AG09309 (cell line): ENCODE data around the gene MAGEB2.

Source experiments
- DNase-seq: peaks from one replicate; pipeline ENCODE4 v3.0.0-alpha.2; 2010; ENCODE audit warnings: low read depth
- H3K4me3 ChIP-seq: 2 replicates; pipeline ENCODE4 v1.5.1; 2011; ENCODE audit warnings: mild to moderate bottlenecking, low read depth, low read length, moderate library complexity; ENCODE audit not compliant: control insufficient read depth
- CTCF ChIP-seq: IDR thresholded peaks from 2 replicates; pipeline ENCODE4 v1.5.1; 2011; ENCODE audit warnings: mild to moderate bottlenecking, low read depth, low read length, inconsistent platforms; ENCODE audit not compliant: insufficient read depth, control insufficient read depth; ENCODE audit errors: missing control alignments

MAGEB2 gene

GRCh38 chrX:30241724-30242415, 26.5 kb downstream of the MAGEB2 start, which contains the start of gene MAGEB4:
Gene MAGEB4, plus strand, starts transcription at chrX:30242000. Its CDS starts 136 bp downstream, at chrX:30242136.
- DNase-seq = no peak
- no peak for TF ChIP-seq CTCF

GRCh38 chrX:30246769-30247489, 31.6 kb downstream of the MAGEB2 start, which contains the start of gene MAGEB1:
Gene MAGEB1, plus strand, starts transcription at chrX:30247146. Its CDS starts 3,348 bp downstream, at chrX:30250494.
- H3K4me3 ChIP-seq = no peak within 1 kb of the TSS
- no peak for DNase-seq
- no peak for TF ChIP-seq CTCF

More at GRCh38 chrX:30241724-30242415, 26.5 kb downstream of the MAGEB2 start, which contains the start of gene MAGEB4:
- no peak within 1 kb of the TSS for H3K4me3 ChIP-seq

- H3K4me3 ChIP-seq = no peak overlapping the region
- DNase-seq = no peak
Measured at GRCh38 chrX:30248854-30249253, 33.5 kb downstream of the MAGEB2 start.

GRCh38 chrX:30253257-30253656, 37.9 kb downstream of the MAGEB2 start:
- TF ChIP-seq CTCF = no peak
- no peak for DNase-seq
- H3K4me3 ChIP-seq = no peak overlapping the region

More at GRCh38 chrX:30248854-30249253, 33.5 kb downstream of the MAGEB2 start:
- TF ChIP-seq CTCF = no peak

GRCh38 chrX:30259927-30260326, 44.6 kb downstream of the MAGEB2 start:
- no peak for TF ChIP-seq CTCF
- no peak for DNase-seq
- no peak overlapping the region for H3K4me3 ChIP-seq

- TF ChIP-seq CTCF = no peak
- no peak overlapping the region for H3K4me3 ChIP-seq
- DNase-seq = no peak
Measured at GRCh38 chrX:30261012-30261411, 45.6 kb downstream of the MAGEB2 start.
